HFFc6 (cell line): Measurements from ENCODE around the gene RSPH6A. TPM values are rescaled to one million over a fixed set of nuclear protein-coding genes. Genes with fewer than 3 reads are reported as not detected.

Source experiments
- DNase-seq: peaks from one replicate; pipeline ENCODE4 v3.0.0-alpha.2; 2018
- H3K27ac Mint-ChIP-seq: 2 replicates; pipeline ENCODE4 v1.8.0; 2020; ENCODE audit warnings: mild to moderate bottlenecking, mixed read lengths
- H3K27me3 Mint-ChIP-seq: 2 replicates; pipeline ENCODE4 v1.8.0; 2021; ENCODE audit warnings: mild to moderate bottlenecking, moderate library complexity, mixed read lengths; ENCODE audit not compliant: insufficient read depth
- H3K36me3 Mint-ChIP-seq: 2 replicates; pipeline ENCODE4 v1.8.0; 2021; ENCODE audit warnings: low read depth, mixed read lengths
- H3K4me1 Mint-ChIP-seq: 2 replicates; pipeline ENCODE4 v1.8.0; 2020; ENCODE audit warnings: low read depth, mixed read lengths
- H3K4me3 Mint-ChIP-seq: 2 replicates; pipeline ENCODE4 v1.8.0; 2020; ENCODE audit warnings: mild to moderate bottlenecking, moderate library complexity, mixed read lengths
- H3K9me3 Mint-ChIP-seq: 2 replicates; pipeline ENCODE4 v1.8.0; 2020; ENCODE audit warnings: mild to moderate bottlenecking, mixed read lengths
- total RNA-seq, 6 experiments: library from RNA; stranded (reverse); fragmentation: NEBNext Ultra II Directional; extraction: Animal tissue kit (Norgen Biotek cat#: 25700); gene quantifications; 2 replicates in 1 of 6; 3 replicates in 5 of 6; pipeline ENCODE4 v1.2.3, GENCODE V29; 2021
- TF ChIP-seq, protein P1 (sequence below): fragments of 200-600 bp; sonication (generic); IDR thresholded peaks from 2 replicates; pipeline ENCODE4 v1.5.0; 2021; ENCODE audit warnings: antibody characterized with exemption, mild to moderate bottlenecking

The RSPH6A gene
- total RNA-seq, 6 experiments from 2014 or later, result 0.07 TPM; not detected in 5

- peaks cover 28% of the 10 kb centered on the region for H3K27me3 Mint-ChIP-seq
- no peaks in the 10 kb centered on the region for H3K9me3 Mint-ChIP-seq
- peak overlapping the region; percentile 89 for H3K4me3 Mint-ChIP-seq
- DNase-seq, result peak; percentile 95
- TF ChIP-seq, protein P1, sequence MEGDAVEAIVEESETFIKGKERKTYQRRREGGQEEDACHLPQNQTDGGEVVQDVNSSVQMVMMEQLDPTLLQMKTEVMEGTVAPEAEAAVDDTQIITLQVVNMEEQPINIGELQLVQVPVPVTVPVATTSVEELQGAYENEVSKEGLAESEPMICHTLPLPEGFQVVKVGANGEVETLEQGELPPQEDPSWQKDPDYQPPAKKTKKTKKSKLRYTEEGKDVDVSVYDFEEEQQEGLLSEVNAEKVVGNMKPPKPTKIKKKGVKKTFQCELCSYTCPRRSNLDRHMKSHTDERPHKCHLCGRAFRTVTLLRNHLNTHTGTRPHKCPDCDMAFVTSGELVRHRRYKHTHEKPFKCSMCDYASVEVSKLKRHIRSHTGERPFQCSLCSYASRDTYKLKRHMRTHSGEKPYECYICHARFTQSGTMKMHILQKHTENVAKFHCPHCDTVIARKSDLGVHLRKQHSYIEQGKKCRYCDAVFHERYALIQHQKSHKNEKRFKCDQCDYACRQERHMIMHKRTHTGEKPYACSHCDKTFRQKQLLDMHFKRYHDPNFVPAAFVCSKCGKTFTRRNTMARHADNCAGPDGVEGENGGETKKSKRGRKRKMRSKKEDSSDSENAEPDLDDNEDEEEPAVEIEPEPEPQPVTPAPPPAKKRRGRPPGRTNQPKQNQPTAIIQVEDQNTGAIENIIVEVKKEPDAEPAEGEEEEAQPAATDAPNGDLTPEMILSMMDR, result peak; percentile 99
- peaks cover 16% of the 10 kb centered on the region for H3K4me1 Mint-ChIP-seq
- peak overlapping the region; percentile 94 for H3K27ac Mint-ChIP-seq
- H3K36me3 Mint-ChIP-seq, result peaks cover 15% of the 10 kb centered on the region
Observed at GRCh38 chr19:45770192-45771101, 44.7 kb downstream of the RSPH6A start.

DNA sequence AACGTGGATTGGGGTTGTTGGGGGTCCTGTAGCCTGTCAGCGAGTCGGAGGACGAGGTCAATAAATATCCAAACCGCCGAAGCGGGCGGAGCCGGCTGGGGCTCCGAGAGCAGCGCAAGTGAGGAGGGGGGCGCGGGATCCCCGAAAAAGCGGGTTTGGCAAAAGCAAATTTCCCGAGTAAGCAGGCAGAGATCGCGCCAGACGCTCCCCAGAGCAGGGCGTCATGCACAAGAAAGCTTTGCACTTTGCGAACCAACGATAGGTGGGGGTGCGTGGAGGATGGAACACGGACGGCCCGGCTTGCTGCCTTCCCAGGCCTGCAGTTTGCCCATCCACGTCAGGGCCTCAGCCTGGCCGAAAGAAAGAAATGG lies 45.3 kb downstream of the RSPH6A start:
- Mint-ChIP-seq H3K9me3 (no peaks in the 10 kb centered on the region), H3K27ac (peak overlapping the region; percentile 94), H3K36me3 (peaks cover 15% of the 10 kb centered on the region), H3K4me3 (peak overlapping the region; percentile 89), H3K27me3 (peaks cover 28% of the 10 kb centered on the region), H3K4me1 (peaks cover 17% of the 10 kb centered on the region)
- TF ChIP-seq, protein P1, result no peak
- no peak for DNase-seq

DNA sequence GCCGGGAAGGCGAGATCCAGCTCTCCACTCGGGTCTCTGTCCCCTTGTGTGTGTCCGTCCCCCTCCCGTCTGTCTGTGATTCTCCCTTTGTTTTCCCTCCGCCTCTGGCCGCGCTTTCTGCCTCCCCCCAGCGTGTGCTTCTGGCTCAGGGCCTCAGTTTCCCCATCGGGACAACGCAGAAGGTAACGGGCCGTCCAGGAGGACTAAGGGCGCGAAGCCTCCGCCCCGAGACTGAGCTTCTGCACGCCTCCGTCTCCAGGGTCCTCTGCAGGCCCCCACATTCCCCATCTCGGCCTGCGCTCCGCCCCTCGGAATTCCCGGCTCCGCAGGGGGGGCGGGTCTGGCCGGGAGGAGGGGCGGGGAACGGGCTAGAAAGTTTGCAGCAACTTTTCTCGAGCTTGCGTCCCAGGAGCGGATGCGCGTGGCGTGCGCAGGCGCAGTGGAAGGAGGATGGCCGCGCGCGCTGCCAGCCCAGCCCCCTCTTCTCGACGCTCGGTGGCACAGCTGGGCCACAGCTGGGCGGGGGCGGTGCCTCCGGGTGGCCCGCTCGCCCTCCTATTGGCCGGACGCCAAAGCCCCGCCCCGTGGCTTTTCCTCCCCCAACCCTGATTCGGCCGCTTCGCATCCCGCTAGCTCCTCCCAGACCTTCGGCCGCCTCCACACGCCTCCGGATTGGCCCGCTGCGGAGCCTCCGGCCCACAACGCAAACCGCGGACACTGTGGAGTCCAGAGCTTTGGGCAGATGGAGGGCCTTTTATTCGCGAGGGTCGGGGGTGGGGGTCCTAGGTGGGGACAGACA lies 45.9 kb downstream of the RSPH6A start, which contains the start of gene SIX5:
Gene SIX5, minus strand, starts transcription at position 269 of the 799 bp plus-strand sequence. CDS start 408 bp downstream, outside the sequence.
- peaks cover 28% of the 10 kb centered on the region for H3K27me3 Mint-ChIP-seq
- TF ChIP-seq, protein P1, result no peak
- no peaks in the 10 kb centered on the region for H3K9me3 Mint-ChIP-seq
- H3K27ac Mint-ChIP-seq, result peak within 1 kb of the TSS; percentile 94
- peaks cover 22% of the 10 kb centered on the region for H3K4me1 Mint-ChIP-seq
- H3K36me3 Mint-ChIP-seq, result peaks cover 15% of the 10 kb centered on the region
- DNase-seq, result peak; percentile 96
- H3K4me3 Mint-ChIP-seq, result peak within 1 kb of the TSS; percentile 92

DNA sequence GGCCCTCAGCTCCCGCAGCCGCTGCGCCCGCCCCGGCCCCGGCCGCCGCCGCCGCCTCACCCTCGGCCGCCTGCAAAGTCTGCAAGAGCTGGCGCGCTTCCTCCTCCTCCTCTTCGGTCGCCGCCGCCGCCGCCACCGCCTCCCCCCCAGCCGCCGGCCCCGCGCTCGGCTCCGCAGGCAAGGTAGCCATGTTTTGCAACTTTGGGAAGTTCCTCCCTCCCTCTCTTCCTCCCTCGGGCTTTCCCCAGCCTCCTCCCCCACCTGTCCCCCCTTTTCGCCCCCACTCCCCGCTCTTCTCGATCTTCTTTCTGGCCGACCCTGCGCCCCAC lies 46.5 kb downstream of the RSPH6A start:
- Mint-ChIP-seq H3K27me3 (peaks cover 26% of the 10 kb centered on the region), H3K27ac (peak overlapping the region; percentile 91), H3K36me3 (peaks cover 15% of the 10 kb centered on the region), H3K9me3 (no peaks in the 10 kb centered on the region), H3K4me1 (peaks cover 22% of the 10 kb centered on the region), H3K4me3 (peak overlapping the region; percentile 92)
- no peak for DNase-seq
- TF ChIP-seq, protein P1, result no peak

DNA sequence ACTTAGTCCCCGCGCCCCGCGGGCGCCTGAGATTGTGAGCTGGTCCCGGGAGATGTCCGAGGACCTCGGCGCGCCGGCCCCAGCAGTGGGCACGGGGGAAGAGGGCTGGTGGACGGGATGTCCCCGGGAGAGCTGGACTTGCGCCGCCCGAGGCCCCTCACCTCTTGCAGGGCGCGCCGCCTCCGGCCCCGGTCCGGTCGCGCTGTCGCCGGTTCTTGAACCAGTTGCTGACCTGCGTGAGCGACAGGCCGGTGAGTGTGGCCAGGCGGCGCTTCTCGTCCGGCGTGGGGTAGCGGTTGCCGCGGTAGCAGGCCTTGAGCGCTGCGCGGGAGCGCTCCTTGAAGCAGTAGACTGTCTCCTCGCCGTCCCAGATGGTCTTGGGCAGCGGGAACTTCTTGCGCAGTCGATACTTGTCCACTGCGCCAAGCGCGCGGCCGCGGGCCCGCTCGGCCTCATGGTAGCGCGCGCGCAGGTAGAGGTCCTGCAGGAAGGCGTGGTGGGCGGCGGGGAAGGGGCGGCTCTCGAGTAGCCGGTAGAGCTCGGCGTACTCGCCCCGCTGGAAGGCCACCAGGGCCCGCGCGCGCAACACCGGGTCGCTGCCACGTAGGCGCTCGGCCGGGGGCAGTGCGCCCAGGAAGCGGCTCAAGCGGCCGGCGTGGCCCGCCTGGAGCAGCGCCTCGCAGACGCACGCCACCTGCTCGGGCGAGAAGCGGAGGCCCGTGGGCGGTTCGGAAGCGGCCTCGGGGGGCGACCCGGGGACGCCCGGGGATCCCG lies 47.0 kb downstream of the RSPH6A start:
- Mint-ChIP-seq H3K27me3 (peaks cover 26% of the 10 kb centered on the region), H3K9me3 (no peaks in the 10 kb centered on the region), H3K4me1 (peaks cover 22% of the 10 kb centered on the region), H3K27ac (peak overlapping the region; percentile 90), H3K4me3 (peak overlapping the region; percentile 90), H3K36me3 (peaks cover 11% of the 10 kb centered on the region)
- TF ChIP-seq, protein P1, result peak; percentile 11; the same call in 1 of the 2 replicates
- DNase-seq, result no peak
